HG03060 (cell line): Measurements from ENCODE around the gene FOXD4L1.
"Not testable (repeated sequence)": the region's sequence is repeated elsewhere in the genome, so short reads cannot be mapped to it uniquely, and the experiment has no call there.

Source experiments
- ATAC-seq: cut with Tn5 transposase; IDR thresholded peaks from one replicate; pipeline ENCODE4 v1.9.1; 2021; ENCODE audit warnings: low read depth, moderate number of reproducible peaks; ENCODE audit not compliant: unreplicated experiment

The FOXD4L1 gene

DNA sequence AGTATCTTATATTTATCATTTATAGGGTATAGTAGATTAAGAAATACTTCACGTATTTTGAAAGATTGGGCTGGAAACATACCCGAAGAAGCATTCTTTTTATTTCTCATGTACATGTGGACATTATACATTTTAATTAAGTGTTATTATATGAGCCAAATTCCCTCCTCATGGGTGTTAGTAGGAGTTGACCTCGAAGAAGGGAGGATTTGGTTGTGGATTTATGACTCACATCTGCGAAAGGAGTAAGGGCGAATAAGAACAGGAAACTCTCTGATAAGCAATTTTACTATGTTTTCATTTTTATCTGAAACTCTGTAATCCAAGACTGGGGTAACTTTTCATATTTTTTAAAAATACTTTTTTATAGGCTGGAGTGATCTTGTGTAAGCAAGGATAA is 23.0 kb downstream of the FOXD4L1 start:
- ATAC-seq: not testable (repeated sequence)

DNA sequence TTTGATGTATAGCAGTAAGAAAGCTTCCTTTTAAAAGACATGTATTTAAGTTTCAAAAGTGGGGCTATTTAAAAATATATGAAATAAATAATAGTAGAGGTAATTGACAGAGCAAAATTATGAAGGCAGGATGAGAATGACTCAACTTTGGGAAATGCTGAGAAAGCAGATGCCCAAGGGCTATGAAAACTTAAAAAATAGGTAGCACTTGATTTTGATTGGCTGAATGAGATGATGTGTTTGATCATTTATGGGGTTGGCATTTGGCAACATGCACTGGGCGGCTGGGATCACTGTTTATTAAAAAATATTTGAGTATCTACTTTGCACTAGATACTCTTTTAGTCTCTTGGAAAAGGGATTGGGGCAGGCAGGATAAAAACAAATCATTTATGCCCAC is 26.5 kb downstream of the FOXD4L1 start:
- ATAC-seq: not testable (repeated sequence)

DNA sequence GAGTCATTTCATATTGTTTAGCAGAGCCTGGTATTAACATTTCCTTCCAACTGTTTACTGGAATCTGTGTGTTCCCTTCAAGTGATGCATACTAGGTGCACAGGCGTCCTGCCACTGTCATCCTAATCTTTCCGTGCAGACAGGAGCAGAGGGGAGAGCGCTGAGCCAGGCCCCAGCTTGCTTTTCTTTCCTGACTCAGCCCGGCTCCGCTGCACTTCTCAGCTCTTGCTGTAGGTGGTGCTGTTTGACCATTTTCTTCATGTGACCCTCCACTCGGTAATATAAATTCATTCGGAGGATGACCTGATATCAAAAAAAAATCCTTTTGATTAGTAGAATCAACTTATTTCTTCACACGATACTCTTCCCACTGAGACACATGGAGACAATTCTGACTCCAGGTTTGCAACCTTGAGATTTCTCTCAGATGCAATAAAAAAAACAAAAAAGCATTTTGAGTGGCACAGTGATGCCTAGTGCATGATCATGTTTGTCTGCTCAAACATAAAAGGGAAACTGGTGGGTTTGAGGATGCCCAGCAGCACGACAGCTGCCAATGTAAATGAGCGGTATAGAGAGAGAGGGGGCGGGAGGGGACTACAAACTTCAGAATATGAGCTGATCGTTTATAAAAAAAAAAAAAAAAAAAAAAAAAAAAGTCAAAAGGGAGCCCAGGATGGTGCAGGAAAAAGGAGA is 29.0 kb downstream of the FOXD4L1 start:
- ATAC-seq: not testable (repeated sequence)

DNA sequence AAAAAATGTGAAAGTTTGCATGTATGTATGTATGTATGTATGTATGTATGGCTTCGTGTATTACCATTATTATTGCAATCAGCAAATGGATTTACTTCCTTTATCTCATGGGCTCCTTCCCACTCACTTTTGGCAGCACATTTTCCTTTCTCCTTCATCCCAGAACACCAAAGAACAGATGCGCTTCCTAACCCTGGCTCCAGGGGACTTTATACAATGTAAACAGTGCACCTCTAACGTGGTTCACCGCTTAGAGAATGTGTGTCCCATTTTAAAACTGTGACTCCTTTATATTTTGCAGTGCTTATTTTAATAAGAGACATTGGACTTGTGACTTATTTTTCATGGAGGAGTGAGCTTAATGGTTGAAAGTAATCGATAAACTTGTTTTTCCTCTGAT is 29.7 kb downstream of the FOXD4L1 start:
- ATAC-seq: not testable (repeated sequence)

DNA sequence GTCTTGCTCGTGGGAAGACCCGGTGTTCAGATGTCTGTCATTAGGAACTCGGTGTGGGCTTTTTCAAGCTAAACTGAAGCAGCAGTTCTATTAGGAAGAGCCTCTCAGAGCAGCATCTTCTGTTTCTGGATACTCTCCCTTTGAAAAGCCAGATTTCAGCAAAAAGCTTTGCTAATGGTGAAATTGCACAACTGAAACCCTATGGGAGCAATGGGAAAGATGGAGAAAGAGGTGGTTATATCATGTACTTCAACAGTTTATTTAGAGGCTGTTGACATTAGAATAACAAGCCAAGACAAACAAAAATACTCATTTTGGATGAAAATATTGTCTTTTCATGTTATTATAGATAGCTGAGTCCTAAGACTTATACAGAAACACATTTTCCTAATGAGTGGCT is 30.4 kb downstream of the FOXD4L1 start:
- ATAC-seq: not testable (repeated sequence)

DNA sequence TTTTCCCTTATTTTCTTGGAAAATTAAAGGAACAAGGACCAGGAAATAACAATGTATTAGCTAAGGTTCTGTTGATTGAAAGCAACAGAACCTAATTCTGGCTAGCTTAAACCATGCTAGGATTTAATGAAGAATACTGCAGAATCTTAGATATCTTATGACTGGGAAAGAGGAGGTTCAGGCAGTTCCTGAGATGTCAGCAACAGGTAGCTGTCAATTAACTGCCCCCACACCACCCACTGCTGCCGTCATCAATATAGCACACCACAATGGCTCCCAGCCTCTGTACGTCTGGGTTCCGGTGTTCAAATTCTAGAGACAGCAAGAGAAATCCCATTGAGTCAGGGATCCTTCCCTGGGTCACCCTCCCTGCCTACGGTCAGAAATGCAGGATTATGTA is 34.5 kb downstream of the FOXD4L1 start:
- not testable (repeated sequence) for ATAC-seq

DNA sequence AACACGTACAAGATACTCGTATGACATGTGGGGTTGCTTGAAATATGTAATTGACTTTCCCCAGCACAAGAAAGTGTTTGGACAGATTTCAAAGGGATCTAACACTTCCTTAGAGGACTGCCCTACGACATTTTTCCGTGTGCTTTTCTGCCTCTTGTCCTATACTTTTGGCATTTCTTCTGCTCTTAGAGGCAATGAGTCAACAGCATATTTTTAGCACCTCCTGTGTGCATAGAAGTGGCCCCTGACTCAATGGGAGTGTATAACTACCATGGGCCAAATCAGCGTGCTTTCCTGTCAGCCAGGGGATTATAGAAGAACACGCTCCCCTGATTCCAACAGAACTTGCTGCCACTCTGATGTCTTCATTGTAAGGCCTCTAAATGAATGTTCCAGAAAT is 38.1 kb downstream of the FOXD4L1 start:
- ATAC-seq: not testable (repeated sequence)

DNA sequence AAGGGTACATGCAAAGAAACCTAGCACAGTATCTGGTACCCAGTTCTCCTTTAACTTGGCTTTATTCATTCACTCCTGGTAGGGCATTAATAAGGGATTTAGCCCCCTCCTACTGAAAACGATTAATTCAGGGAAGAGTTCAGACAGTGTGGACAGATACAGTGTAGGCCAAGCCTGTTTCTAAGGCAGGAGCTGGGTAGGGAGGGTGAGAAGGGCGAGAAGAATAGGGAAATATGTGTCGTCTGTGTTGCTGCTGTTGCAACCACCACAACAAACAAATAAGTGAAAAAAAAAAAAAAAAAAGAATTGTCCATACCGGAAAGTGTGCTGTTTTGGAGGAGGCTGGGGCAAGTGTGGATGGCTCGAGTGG is 42.4 kb downstream of the FOXD4L1 start:
- not testable (repeated sequence) for ATAC-seq

DNA sequence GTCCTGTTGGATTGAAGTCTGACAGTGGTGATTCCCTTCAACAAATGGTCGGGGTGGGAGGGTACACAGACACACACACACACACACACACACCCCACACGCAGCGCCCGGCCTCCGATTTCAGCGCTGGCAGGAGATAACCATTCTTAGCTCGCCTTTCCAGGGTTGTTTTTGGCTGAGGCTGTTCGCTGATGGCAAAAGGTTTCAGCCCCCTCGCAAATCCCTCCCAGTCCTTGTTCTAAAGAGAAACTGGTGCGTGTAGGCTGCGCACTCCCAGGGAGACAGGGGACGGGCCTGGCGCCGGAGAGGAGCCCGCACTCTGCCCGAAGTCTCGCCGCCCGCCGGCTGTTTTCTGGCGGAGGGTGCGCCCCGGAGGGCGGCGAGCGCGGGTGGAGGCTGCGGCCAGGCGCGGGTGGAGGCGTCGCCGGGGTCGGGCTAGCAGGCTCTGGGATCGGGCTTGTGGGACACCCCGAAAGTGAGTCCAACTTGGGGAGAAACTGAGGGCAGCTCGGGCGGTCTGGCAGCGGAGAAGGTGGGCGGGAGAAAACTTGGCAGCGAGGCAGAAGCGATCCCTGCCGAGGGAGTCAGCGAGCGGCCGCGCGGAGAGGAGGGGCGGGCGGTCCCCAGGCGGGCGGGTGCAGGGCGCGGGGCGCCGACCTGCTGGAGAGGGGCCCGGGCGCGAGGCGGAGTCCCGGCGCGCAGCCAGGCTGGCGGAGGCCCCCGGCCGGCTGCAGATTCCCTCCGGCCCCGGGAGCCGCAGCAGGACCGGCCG is 42.9 kb downstream of the FOXD4L1 start:
- ATAC-seq: not testable (repeated sequence)

DNA sequence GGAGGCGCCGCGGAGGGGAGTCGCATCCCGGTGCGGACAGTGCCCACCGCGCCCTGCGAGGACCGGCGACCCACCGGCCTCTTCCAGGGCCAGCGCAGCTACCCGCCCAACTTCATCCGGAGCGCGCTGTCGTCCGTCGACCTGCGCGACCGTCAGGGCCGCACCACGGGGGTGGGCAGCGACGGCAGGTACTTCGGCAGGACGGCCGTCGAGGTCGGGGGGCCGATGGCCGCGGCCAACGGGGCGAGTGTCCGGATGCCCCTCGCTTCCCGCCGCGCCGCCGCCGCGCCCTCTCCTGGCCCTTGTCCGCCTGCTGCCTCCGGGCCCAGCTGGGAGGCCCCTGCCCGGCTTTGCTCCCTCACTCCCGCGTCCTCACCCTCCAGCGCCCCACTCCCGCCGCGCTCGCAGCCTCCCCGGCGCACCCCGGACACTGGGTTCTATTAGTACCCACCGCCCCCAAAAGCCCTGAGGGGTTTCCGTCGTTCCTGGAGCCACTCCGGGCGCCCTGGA is 43.6 kb downstream of the FOXD4L1 start:
- ATAC-seq: not testable (repeated sequence)

DNA sequence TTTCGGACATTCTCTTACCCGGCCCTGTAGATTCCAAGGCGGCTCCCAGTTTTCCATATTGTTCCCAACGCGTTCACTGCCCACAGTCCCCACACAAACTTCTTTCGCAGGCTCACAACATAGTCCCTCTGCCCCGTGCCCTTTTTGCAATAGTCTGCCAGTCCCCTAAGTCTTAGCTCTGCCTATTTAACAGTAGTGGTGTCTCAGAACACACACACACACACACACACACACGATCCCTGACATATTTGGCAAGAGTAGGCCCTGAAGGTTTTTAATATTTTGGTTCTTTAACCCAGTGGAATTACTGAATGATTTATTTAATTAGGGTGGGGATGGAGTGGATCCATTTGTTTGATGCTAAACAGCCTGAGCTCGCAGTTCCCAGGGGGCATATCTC is 44.1 kb downstream of the FOXD4L1 start:
- not testable (repeated sequence) for ATAC-seq
